ENCODE results near the gene SHROOM4. TPM values are rescaled to one million over a fixed set of nuclear protein-coding genes. Genes with fewer than 3 reads are reported as not detected.

The SHROOM4 gene
- total and polyA plus RNA-seq, 7 donors = 1.8 to 11.2 (median 5.1) TPM

GRCh38 chrX:50799531-50799961 lies 14.4 kb downstream of the SHROOM4 start:
- H3K4me1 ChIP-seq = no peaks in the 10 kb centered on the region
- intact Hi-C loops (cut with DNase I) = no loop called here
- no peak overlapping the region for H3K4me3 ChIP-seq
- no peaks in the 10 kb centered on the region for H3K36me3 ChIP-seq (ENCODE audit: insufficient read depth in 1 of 2, low read depth in 1 of 2)
- peaks cover 0 to 20% (median 0%) of the 10 kb centered on the region in 3 donors for H3K27me3 ChIP-seq (ENCODE audit: insufficient read depth in 3 of 3, low read length in 2 of 3)
- WGBS, 3 donors = 38 to 56% (median 47%) methylated on average over 4 of the region's 4 CpGs
- no peak for TF ChIP-seq CTCF (IDR thresholded peaks at IDR 0.05)
- no peak overlapping the region for H3K27ac ChIP-seq
- no peak for ATAC-seq
- no peak for DNase-seq
- H3K9me3 ChIP-seq = no peaks in the 10 kb centered on the region

- DNase-seq (no peak), ATAC-seq (no peak)
- intact Hi-C loops (cut with DNase I) = no loop called here
- no peak overlapping the region for H3K27ac ChIP-seq
- TF ChIP-seq CTCF (IDR thresholded peaks at IDR 0.05) = no peak
- no peaks in the 10 kb centered on the region for H3K36me3 ChIP-seq (ENCODE audit: insufficient read depth in 1 of 2, low read depth in 1 of 2)
- 53 to 71% (median 60%) methylated on average over 4 of the region's 4 CpGs for WGBS, 3 donors
- no peak overlapping the region for H3K4me3 ChIP-seq
- peaks cover 0 to 16% (median 0%) of the 10 kb centered on the region in 3 donors for H3K27me3 ChIP-seq (ENCODE audit: insufficient read depth in 3 of 3, low read length in 2 of 3)
- no peaks in the 10 kb centered on the region for H3K9me3 ChIP-seq
- no peaks in the 10 kb centered on the region for H3K4me1 ChIP-seq
Measured at GRCh38 chrX:50798783-50799182, 15.2 kb downstream of the SHROOM4 start.

GRCh38 chrX:50787099-50787498 lies 26.9 kb downstream of the SHROOM4 start:
- Histone ChIP-seq H3K4me3 (no peak overlapping the region), H3K27me3 (ENCODE audit: insufficient read depth in 3 of 3, low read length in 2 of 3) (peaks cover 0 to 17% (median 0%) of the 10 kb centered on the region in 3 donors), H3K27ac (no peak overlapping the region), H3K36me3 (ENCODE audit: insufficient read depth in 1 of 2, low read depth in 1 of 2) (no peaks in the 10 kb centered on the region), H3K4me1 (no peaks in the 10 kb centered on the region), H3K9me3 (peaks cover 8% of the 10 kb centered on the region)
- DNase-seq (no peak), ATAC-seq (no peak)
- intact Hi-C loops (cut with DNase I) = no loop called here
- TF ChIP-seq CTCF (IDR thresholded peaks at IDR 0.05) = no peak
- WGBS, 3 donors = 63 to 92% (median 83%) methylated on average over 2 of the region's 2 CpGs

GRCh38 chrX:50780144-50780543 lies 33.9 kb downstream of the SHROOM4 start:
- H3K27me3 ChIP-seq (ENCODE audit: insufficient read depth in 3 of 3, low read length in 2 of 3) = peaks cover 0 to 7% (median 0%) of the 10 kb centered on the region in 3 donors
- H3K36me3 ChIP-seq (ENCODE audit: insufficient read depth in 1 of 2, low read depth in 1 of 2) = no peaks in the 10 kb centered on the region
- intact Hi-C loops (cut with DNase I) = no loop called here
- no peak for ATAC-seq
- no peaks in the 10 kb centered on the region for H3K9me3 ChIP-seq
- H3K4me1 ChIP-seq = no peaks in the 10 kb centered on the region
- no peak overlapping the region for H3K27ac ChIP-seq
- no peak overlapping the region for H3K4me3 ChIP-seq
- 19 to 25% (median 21%) methylated on average over 1 of the region's 1 CpG for WGBS, 3 donors
- TF ChIP-seq CTCF (IDR thresholded peaks at IDR 0.05) = no peak
- DNase-seq = no peak

- whole genome bisulfite sequencing, 3 donors = 7 to 29% (median 12%) methylated on average over 2 of the region's 2 CpGs
- no peak for DNase-seq
- Histone ChIP-seq H3K27ac (no peak overlapping the region), H3K4me1 (no peaks in the 10 kb centered on the region), H3K4me3 (no peak overlapping the region), H3K27me3 (ENCODE audit: insufficient read depth in 3 of 3, low read length in 2 of 3) (peaks cover 0 to 7% (median 0%) of the 10 kb centered on the region in 3 donors), H3K36me3 (ENCODE audit: insufficient read depth in 1 of 2, low read depth in 1 of 2) (no peaks in the 10 kb centered on the region), H3K9me3 (no peaks in the 10 kb centered on the region)
- intact Hi-C loops (cut with DNase I) = no loop called here
- ATAC-seq = no peak
- no peak for TF ChIP-seq CTCF (IDR thresholded peaks at IDR 0.05)
Measured at GRCh38 chrX:50779694-50780093, 34.3 kb downstream of the SHROOM4 start.

Measured in psoas muscle (tissue), 8 donors.